Erythroblast (primary cell): ENCODE data around the gene ZNF574.

Experiments
- GATA1 ChIP-seq: IDR thresholded peaks from 2 replicates; pipeline ENCODE4 v1.6.1; 2011; ENCODE audit warnings: low read depth, mild to moderate bottlenecking, control low read depth, low read length, moderate library complexity
- POLR2A ChIP-seq: IDR thresholded peaks from 2 replicates; pipeline ENCODE4 v1.6.1; 2011; ENCODE audit warnings: mild to moderate bottlenecking, low read length

- TF ChIP-seq POLR2A (no peak), GATA1 (no peak)
Measured at GRCh38 chr19:42123765-42124164, 47.8 kb downstream of the ZNF574 start.
